NB4 (cell line): ENCODE measurements around the gene EDARADD.

Experiments
- CTCF ChIP-seq: IDR thresholded peaks from one replicate; pipeline ENCODE4 v1.5.1; 2012; ENCODE audit warnings: low read depth, low read length
- MAX ChIP-seq: IDR thresholded peaks from 2 replicates; pipeline ENCODE4 v1.6.1; 2011; ENCODE audit warnings: low read depth, low read length
- MYC ChIP-seq: IDR thresholded peaks from 2 replicates; pipeline ENCODE4 v1.6.1; 2011; ENCODE audit warnings: low read depth, low read length
- POLR2A ChIP-seq: IDR thresholded peaks from 2 replicates; pipeline ENCODE4 v1.6.1; 2011; ENCODE audit warnings: mild to moderate bottlenecking; ENCODE audit not compliant: insufficient read length; ENCODE audit errors: extremely low read depth

GRCh38 chr1:236403905-236404696 lies 10.0 kb downstream of the EDARADD start:
- TF ChIP-seq CTCF (no peak), POLR2A (no peak), MYC (no peak), MAX (no peak)
